B cell (primary cell): ENCODE results near the gene STAM2. TPM values are rescaled to one million over a fixed set of nuclear protein-coding genes. Genes with fewer than 3 reads are reported as not detected.

Source experiments
- ATAC-seq: fragments of 200-7000 bp; cut with Tn5 transposase; one replicate; pipeline ENCODE4 v1.10.0; 2021; ENCODE audit warnings: low read depth, mild to moderate bottlenecking, moderate number of reproducible peaks, moderate library complexity
- CTCF ChIA-PET: fragments of 350-600 bp; sonication (Branson Sonifier 250); formaldehyde crosslinking; loops from one replicate; lab custom pipeline; 2021; ENCODE audit warnings: antibody characterized with exemption, inconsistent platforms; lab: Charles Lee
- POLR2A ChIA-PET: fragments of 350-600 bp; sonication (Branson Sonifier 250); formaldehyde crosslinking; loops from one replicate; lab custom pipeline; 2021; ENCODE audit warnings: antibody characterized with exemption; lab: Charles Lee
- DNase-seq: peaks from one replicate; pipeline ENCODE4 v3.0.0; 2013
- H2AFZ ChIP-seq: 2 replicates; pipeline ENCODE4 v1.6.1; 2012; ENCODE audit warnings: mild to moderate bottlenecking, low read depth, low read length; ENCODE audit not compliant: insufficient read depth, poor library complexity, severe bottlenecking
- H3K27ac ChIP-seq, 2 donors: 1 replicate in 1 of 2; 2 replicates in 1 of 2; pipeline ENCODE4 v1.5.1; 2012 to 2013; ENCODE audit warnings: low read length in 2 of 2, mild to moderate bottlenecking in 2 of 2, moderate library complexity in 1 of 2
- H3K27me3 ChIP-seq, 4 experiments: fragments of 200-600 bp in 1 of 4; sonication (generic) in 1 of 4; replicated peaks in 1 of 4; 1 replicate in 2 of 4; 2 replicates in 2 of 4; pipeline versions ENCODE4 v1.6.1 to v1.7.0; 2013 to 2016; ENCODE audit warnings: low read length in 3 of 4, mild to moderate bottlenecking in 2 of 4, mixed read lengths in 1 of 4, moderate library complexity in 1 of 4; ENCODE audit not compliant: insufficient read depth in 4 of 4, control insufficient read depth in 3 of 4; ENCODE audit errors: control extremely low read depth in 1 of 4
- H3K36me3 ChIP-seq, 2 experiments: replicated peaks in 1 of 2; 1 replicate in 1 of 2; 2 replicates in 1 of 2; pipeline versions ENCODE4 v1.6.1 to v1.7.1; 2013; ENCODE audit warnings: low read length in 1 of 2; ENCODE audit not compliant: insufficient read depth in 2 of 2, control insufficient read depth in 1 of 2; ENCODE audit errors: control extremely low read depth in 1 of 2, extremely low read depth in 1 of 2
- H3K4me1 ChIP-seq, 2 donors: fragments of 200-600 bp in 1 of 2; sonication (generic) in 1 of 2; 1 replicate in 1 of 2; 2 replicates in 1 of 2; pipeline versions ENCODE4 v1.5.1 to v1.6.1; 2013 to 2017; ENCODE audit warnings: low read length in 2 of 2; ENCODE audit not compliant: control insufficient read depth in 2 of 2, insufficient read depth in 2 of 2
- H3K4me2 ChIP-seq: replicated peaks from 2 replicates; pipeline ENCODE3; 2012; ENCODE audit warnings: mild to moderate bottlenecking, low read depth, low read length; ENCODE audit not compliant: poor library complexity, severe bottlenecking
- H3K4me3 ChIP-seq, 5 experiments: fragments of 200-600 bp in 1 of 5; sonication (generic) in 1 of 5; 1 replicate in 3 of 5; 2 replicates in 2 of 5; pipeline versions ENCODE4 v1.5.1 to v1.7.0; 2011 to 2016; ENCODE audit warnings: low read length in 4 of 5, mild to moderate bottlenecking in 4 of 5, low read depth in 2 of 5, control low read depth in 1 of 5, moderate library complexity in 1 of 5; ENCODE audit not compliant: insufficient read depth in 1 of 5; ENCODE audit errors: control extremely low read depth in 1 of 5, extremely low read depth in 1 of 5
- H3K79me2 ChIP-seq: fragments of 200-600 bp; sonication (generic); one replicate; pipeline ENCODE4 v1.6.0; 2016; ENCODE audit warnings: low read length; ENCODE audit not compliant: control insufficient read depth, insufficient read depth
- H3K9ac ChIP-seq: fragments of 200-600 bp; sonication (generic); 2 replicates; pipeline ENCODE4 v1.6.1; 2017; ENCODE audit warnings: mild to moderate bottlenecking, low read length, moderate library complexity
- H3K9me3 ChIP-seq, 3 donors: one replicate each; pipeline versions ENCODE4 v1.6.1 to v1.7.1; 2013; ENCODE audit warnings: low read length in 2 of 3; ENCODE audit not compliant: control insufficient read depth in 2 of 3, insufficient read depth in 1 of 3; ENCODE audit errors: control extremely low read depth in 1 of 3
- H4K20me1 ChIP-seq: 2 replicates; pipeline ENCODE4 v1.6.0; 2012; ENCODE audit warnings: mild to moderate bottlenecking, low read length; ENCODE audit not compliant: insufficient read depth, control insufficient read depth, poor library complexity, severe bottlenecking
- H3K27ac Mint-ChIP-seq: one replicate; pipeline ENCODE4 v1.8.0; 2021; ENCODE audit warnings: mixed read lengths
- H3K27me3 Mint-ChIP-seq: one replicate; pipeline ENCODE4 v1.8.0; 2021; ENCODE audit warnings: mixed read lengths
- H3K4me1 Mint-ChIP-seq: one replicate; pipeline ENCODE4 v1.8.0; 2021; ENCODE audit warnings: mixed read lengths
- H3K4me3 Mint-ChIP-seq: one replicate; pipeline ENCODE4 v1.8.0; 2021; ENCODE audit warnings: mixed read lengths
- H3K9me3 Mint-ChIP-seq: one replicate; pipeline ENCODE4 v1.8.0; 2022; ENCODE audit warnings: mixed read lengths; ENCODE audit not compliant: insufficient read depth
- EZH2 ChIP-seq: IDR thresholded peaks from 2 replicates; pipeline ENCODE4 v1.6.1; 2012; ENCODE audit warnings: borderline replicate concordance, low read depth, mild to moderate bottlenecking, moderate library complexity, low read length; ENCODE audit not compliant: insufficient read depth, poor library complexity, severe bottlenecking
- WGBS: methylation state at CpG from one replicate; pipeline ENCODE4 v1.1.5; 2013; ENCODE audit warnings: missing lambda C conversion rate; ENCODE audit not compliant: insufficient coverage; 5-methylcytosine and 5-hydroxymethylcytosine counted together
- intact Hi-C: fragments of 100-400 bp; cut with micrococcal nuclease; formaldehyde crosslinking; loops from one replicate; pipeline ENCODE4 v1.10.0; 2022
- polyA plus RNA-seq: library from polyadenylated mRNA; depleted of rRNA; stranded (reverse); fragments of >200 nt; gene quantifications from 2 replicates; pipeline ENCODE4 v1.2.3, GENCODE V29; 2012
- total RNA-seq, 2 donors: library from RNA; stranded (reverse); fragments of 120-200 nt in 1 of 2; gene quantifications; 1 replicate in 1 of 2; 2 replicates in 1 of 2; pipeline versions ENCODE4 v1.2.3 to v1.2.4, GENCODE V29; 2013 to 2022
- TF ChIP-seq, protein P1 (sequence below): fragments of 200-600 bp; IDR thresholded peaks from one replicate; pipeline ENCODE4 v1.8.0; 2022; ENCODE audit warnings: antibody characterized with exemption, mild to moderate bottlenecking

The STAM2 gene
- total and polyA plus RNA-seq, 2 donors (not counting 1 experiment from before 2014, with no cell fraction given), result 5.7 to 30.2 TPM

DNA sequence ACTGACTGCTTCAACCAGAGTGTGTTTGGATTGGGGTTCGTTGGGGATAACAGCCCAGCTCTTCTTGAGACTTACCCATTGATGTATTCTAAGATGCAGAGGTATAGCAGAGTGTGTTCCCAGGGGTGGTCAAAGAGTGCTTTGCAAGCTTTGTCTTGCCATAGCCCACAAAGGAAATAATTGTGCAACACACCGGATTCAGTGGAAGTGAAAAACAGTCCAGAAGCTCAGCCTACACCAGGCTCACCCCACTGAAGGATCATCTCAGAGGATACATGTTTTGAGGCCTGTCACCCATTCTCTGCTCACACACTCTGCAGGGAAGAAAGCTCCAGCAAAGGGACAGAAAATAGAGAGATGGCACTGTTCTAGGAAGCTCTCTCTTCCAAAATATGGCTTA lies 86.3 kb downstream of the STAM2 start:
- H3K4me1 Mint-ChIP-seq, result no peaks in the 10 kb centered on the region
- no peaks in the 10 kb centered on the region for H4K20me1 ChIP-seq
- CTCF ChIA-PET, result interaction anchor here (0.7 to 1.1 kb wide), 2 partner anchors 53 to 654 kb away, joined by 3 to 4 read pairs; no protein-coding TSS in a partner anchor
- ATAC-seq, result no peak
- no peaks in the 10 kb centered on the region for H3K9me3 Mint-ChIP-seq
- no peak for DNase-seq
- H3K9me3 ChIP-seq, result no peaks in the 10 kb centered on the region
- no peaks in the 10 kb centered on the region for H3K36me3 ChIP-seq
- no peak overlapping the region for H3K27ac ChIP-seq
- no peaks in the 10 kb centered on the region for H3K27me3 ChIP-seq
- no peaks in the 10 kb centered on the region for H3K79me2 ChIP-seq
- POLR2A ChIA-PET, result no interaction called here
- no peaks in the 10 kb centered on the region for H3K27me3 Mint-ChIP-seq
- no peak overlapping the region for H3K4me3 Mint-ChIP-seq
- TF ChIP-seq EZH2, result no peak
- TF ChIP-seq, protein P1, sequence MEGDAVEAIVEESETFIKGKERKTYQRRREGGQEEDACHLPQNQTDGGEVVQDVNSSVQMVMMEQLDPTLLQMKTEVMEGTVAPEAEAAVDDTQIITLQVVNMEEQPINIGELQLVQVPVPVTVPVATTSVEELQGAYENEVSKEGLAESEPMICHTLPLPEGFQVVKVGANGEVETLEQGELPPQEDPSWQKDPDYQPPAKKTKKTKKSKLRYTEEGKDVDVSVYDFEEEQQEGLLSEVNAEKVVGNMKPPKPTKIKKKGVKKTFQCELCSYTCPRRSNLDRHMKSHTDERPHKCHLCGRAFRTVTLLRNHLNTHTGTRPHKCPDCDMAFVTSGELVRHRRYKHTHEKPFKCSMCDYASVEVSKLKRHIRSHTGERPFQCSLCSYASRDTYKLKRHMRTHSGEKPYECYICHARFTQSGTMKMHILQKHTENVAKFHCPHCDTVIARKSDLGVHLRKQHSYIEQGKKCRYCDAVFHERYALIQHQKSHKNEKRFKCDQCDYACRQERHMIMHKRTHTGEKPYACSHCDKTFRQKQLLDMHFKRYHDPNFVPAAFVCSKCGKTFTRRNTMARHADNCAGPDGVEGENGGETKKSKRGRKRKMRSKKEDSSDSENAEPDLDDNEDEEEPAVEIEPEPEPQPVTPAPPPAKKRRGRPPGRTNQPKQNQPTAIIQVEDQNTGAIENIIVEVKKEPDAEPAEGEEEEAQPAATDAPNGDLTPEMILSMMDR, result no peak
- H3K4me2 ChIP-seq, result no peak overlapping the region
- 11% methylated on average over 1 of the region's 2 CpGs for WGBS
- H3K27ac Mint-ChIP-seq, result no peak overlapping the region
- H3K4me3 ChIP-seq, result no peak overlapping the region
- intact Hi-C loops, result no loop called here
- no peak overlapping the region for H3K9ac ChIP-seq
- no peak overlapping the region for H2AFZ ChIP-seq
- H3K4me1 ChIP-seq, result no peaks in the 10 kb centered on the region

DNA sequence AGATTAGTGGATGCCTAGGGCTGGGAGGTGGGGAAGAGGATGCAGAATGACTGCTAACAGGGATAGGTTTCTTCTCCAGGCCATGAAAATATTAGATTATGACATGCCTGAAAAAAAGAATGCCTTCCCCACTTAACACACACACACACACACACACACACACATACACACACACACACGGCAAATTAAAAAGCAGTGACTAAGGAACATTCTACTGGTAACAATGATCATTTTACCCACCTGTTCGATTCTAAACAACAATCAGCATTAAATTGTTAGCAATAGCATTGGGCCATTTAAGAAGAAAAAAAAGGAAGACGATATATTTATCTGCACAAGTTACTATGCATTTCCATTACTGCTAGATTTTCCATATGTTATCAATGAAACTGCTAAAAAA lies 87.6 kb downstream of the STAM2 start:
- ChIA-PET POLR2A (no interaction called here), CTCF (no interaction called here)
- Histone ChIP-seq H3K4me2 (no peak overlapping the region), H4K20me1 (no peaks in the 10 kb centered on the region), H3K36me3 (no peaks in the 10 kb centered on the region), H2AFZ (no peak overlapping the region), H3K9ac (no peak overlapping the region), H3K4me1 (no peaks in the 10 kb centered on the region), H3K79me2 (no peaks in the 10 kb centered on the region), H3K27me3 (no peaks in the 10 kb centered on the region), H3K27ac (no peak overlapping the region), H3K4me3 (no peak overlapping the region), H3K9me3 (no peaks in the 10 kb centered on the region)
- no peaks in the 10 kb centered on the region for H3K9me3 Mint-ChIP-seq
- no peak overlapping the region for H3K27ac Mint-ChIP-seq
- intact Hi-C loops, result no loop called here
- TF ChIP-seq, protein P1, result no peak
- TF ChIP-seq EZH2, result no peak
- no peaks in the 10 kb centered on the region for H3K4me1 Mint-ChIP-seq
- no CpG with 5 or more reads among the region's 3 CpGs for WGBS
- no peaks in the 10 kb centered on the region for H3K27me3 Mint-ChIP-seq
- ATAC-seq, result no peak
- H3K4me3 Mint-ChIP-seq, result no peak overlapping the region
- no peak for DNase-seq
